PFSK-1 (cell line): ENCODE results near the gene CACHD1.

ENCODE experiments used
- POLR2AphosphoS5 ChIP-seq: IDR thresholded peaks from 2 replicates; pipeline ENCODE4 v1.6.1; 2012; ENCODE audit warnings: low read depth, mild to moderate bottlenecking, control low read depth, low read length, moderate library complexity
- SIN3A ChIP-seq: IDR thresholded peaks from 2 replicates; pipeline ENCODE4 v1.6.1; 2012; ENCODE audit warnings: mild to moderate bottlenecking, low read length, moderate library complexity, borderline replicate concordance; ENCODE audit not compliant: insufficient read depth
- TAF1 ChIP-seq: IDR thresholded peaks from 2 replicates; pipeline ENCODE4 v1.6.1; 2012; ENCODE audit warnings: low read length, control low read depth, borderline replicate concordance; ENCODE audit not compliant: insufficient read depth
- TF ChIP-seq, protein P1 (sequence below), 2 experiments: IDR thresholded peaks; 2 replicates each; pipeline versions ENCODE4 v1.6.1 to v1.8.0; 2011 to 2012; ENCODE audit warnings: low read depth in 2 of 2, low read length in 2 of 2, control low read depth in 1 of 2, inconsistent platforms in 1 of 2, mild to moderate bottlenecking in 1 of 2, moderate library complexity in 1 of 2; ENCODE audit not compliant: insufficient read depth in 1 of 2

DNA sequence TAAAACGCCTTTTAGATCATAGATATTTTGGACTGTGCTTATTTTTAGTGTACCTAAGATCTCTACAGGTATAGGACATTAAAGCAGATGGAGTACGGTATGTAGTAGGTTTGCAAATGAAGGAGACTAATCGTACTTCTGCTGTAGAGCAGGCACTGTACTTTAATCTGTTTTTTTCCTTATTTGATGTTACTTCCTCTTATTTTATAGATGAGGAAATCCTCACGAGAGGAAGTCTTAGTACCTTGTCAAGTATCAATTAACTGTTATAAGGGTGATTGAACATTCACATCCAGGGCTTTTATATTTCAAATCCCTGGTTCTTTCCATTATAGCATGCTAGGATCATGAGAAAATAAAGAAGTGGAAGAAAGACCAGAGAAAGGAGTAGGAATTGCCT lies 41.1 kb downstream of the CACHD1 start:
- TF ChIP-seq SIN3A (no peak), POLR2AphosphoS5 (no peak), TAF1 (no peak)
- TF ChIP-seq, protein P1, sequence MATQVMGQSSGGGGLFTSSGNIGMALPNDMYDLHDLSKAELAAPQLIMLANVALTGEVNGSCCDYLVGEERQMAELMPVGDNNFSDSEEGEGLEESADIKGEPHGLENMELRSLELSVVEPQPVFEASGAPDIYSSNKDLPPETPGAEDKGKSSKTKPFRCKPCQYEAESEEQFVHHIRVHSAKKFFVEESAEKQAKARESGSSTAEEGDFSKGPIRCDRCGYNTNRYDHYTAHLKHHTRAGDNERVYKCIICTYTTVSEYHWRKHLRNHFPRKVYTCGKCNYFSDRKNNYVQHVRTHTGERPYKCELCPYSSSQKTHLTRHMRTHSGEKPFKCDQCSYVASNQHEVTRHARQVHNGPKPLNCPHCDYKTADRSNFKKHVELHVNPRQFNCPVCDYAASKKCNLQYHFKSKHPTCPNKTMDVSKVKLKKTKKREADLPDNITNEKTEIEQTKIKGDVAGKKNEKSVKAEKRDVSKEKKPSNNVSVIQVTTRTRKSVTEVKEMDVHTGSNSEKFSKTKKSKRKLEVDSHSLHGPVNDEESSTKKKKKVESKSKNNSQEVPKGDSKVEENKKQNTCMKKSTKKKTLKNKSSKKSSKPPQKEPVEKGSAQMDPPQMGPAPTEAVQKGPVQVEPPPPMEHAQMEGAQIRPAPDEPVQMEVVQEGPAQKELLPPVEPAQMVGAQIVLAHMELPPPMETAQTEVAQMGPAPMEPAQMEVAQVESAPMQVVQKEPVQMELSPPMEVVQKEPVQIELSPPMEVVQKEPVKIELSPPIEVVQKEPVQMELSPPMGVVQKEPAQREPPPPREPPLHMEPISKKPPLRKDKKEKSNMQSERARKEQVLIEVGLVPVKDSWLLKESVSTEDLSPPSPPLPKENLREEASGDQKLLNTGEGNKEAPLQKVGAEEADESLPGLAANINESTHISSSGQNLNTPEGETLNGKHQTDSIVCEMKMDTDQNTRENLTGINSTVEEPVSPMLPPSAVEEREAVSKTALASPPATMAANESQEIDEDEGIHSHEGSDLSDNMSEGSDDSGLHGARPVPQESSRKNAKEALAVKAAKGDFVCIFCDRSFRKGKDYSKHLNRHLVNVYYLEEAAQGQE (IDR thresholded peaks at IDR 0.05; ENCODE audit: insufficient read depth in 1 of 2, low read depth in 2 of 2, low read length in 2 of 2): no peak
